KOPT-K1 (cell line): ENCODE results near the gene SMIM21.

Experiments
- H3K27ac ChIP-seq: fragments of 200-600 bp; sonication (generic); 2 replicates; pipeline ENCODE4 v1.5.1; 2016; ENCODE audit warnings: antibody characterized with exemption, mild to moderate bottlenecking, low read depth, low read length; ENCODE audit not compliant: poor library complexity, severe bottlenecking
- H3K36me3 ChIP-seq: fragments of 200-600 bp; sonication (generic); 2 replicates; pipeline ENCODE4 v1.5.1; 2017; ENCODE audit warnings: antibody characterized with exemption, mild to moderate bottlenecking, low read length, moderate library complexity; ENCODE audit not compliant: insufficient read depth
- H3K9me3 ChIP-seq: fragments of 200-600 bp; sonication (generic); 2 replicates; pipeline ENCODE4 v1.5.1; 2017; ENCODE audit warnings: antibody characterized with exemption, low read length, mild to moderate bottlenecking; ENCODE audit not compliant: insufficient read depth, poor library complexity, severe bottlenecking

The SMIM21 gene

DNA sequence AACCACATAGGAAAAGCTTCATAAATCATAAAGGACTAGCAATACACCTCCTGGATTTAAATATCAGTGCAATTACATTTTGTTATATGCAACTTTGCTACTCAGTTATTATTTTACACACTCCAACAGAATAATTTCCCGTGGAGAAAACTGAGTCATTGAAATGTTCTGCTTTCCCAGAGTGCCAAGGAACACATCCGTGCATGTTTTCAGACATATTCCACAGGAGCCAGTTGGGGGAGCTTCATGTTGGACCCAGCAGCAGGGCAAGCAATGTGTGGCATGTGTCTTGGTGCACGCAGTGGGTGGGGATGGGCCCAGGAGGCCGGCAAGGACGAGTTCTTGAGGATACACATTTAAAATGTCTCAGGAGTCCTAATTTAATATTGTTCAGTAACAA is 14.4 kb upstream of the SMIM21 start:
- Histone ChIP-seq H3K9me3 (no peaks in the 10 kb centered on the region), H3K36me3 (no peaks in the 10 kb centered on the region), H3K27ac (no peak overlapping the region)

GRCh38 chr18:75439348-75439747 is 11.8 kb upstream of the SMIM21 start:
- Histone ChIP-seq H3K27ac (no peak overlapping the region), H3K9me3 (no peaks in the 10 kb centered on the region), H3K36me3 (no peaks in the 10 kb centered on the region)

- Histone ChIP-seq H3K9me3 (no peaks in the 10 kb centered on the region), H3K36me3 (no peaks in the 10 kb centered on the region), H3K27ac (no peak overlapping the region)
These were observed 11.4 kb upstream of the SMIM21 start for GRCh38 chr18:75438891-75439290.

GRCh38 chr18:75437979-75438378 is 10.5 kb upstream of the SMIM21 start:
- H3K36me3 ChIP-seq = no peaks in the 10 kb centered on the region
- no peaks in the 10 kb centered on the region for H3K9me3 ChIP-seq
- no peak overlapping the region for H3K27ac ChIP-seq

DNA sequence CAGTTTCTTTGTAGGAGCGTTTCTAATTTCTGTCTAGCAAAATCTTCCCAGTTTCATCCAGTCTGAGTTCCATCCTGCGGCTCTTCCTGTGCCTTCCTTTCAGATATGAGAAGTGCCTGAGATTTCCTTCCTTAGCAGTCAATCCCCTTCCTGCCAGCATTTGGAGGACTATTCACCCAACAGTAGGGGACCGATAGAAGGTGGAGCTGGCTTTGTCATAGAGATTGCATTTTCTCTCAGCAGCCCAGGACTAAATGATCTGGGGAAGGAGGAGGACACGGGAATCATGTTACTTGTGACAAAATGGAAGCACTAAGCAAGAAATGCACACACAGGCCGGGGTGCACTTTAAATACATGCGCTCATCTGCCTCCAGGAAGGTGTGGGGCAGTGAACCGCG is 5.6 kb upstream of the SMIM21 start:
- Histone ChIP-seq H3K36me3 (no peaks in the 10 kb centered on the region), H3K27ac (no peak overlapping the region), H3K9me3 (peaks cover 5% of the 10 kb centered on the region)

DNA sequence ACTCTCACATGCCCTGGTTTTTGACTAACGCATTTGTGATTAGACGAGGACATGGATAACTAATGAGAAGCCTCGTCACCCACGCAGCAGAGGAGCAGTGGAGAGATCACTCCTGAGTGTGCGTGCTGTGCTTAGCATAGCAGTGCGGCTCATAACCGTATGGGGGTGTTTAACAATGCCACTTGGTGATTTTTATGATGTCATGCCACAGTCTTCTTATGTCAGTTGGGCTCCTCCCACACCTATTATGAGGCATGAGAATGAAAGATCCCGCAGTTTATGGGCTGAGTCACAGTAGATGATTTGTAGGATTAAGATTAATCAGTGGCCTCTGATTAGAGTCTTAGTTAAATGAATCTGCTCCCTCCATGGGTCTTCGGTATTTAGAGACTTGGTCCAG is 2.5 kb upstream of the SMIM21 start:
- Histone ChIP-seq H3K27ac (no peak overlapping the region), H3K9me3 (peaks cover 5% of the 10 kb centered on the region), H3K36me3 (no peaks in the 10 kb centered on the region)

- peaks cover 5% of the 10 kb centered on the region for H3K9me3 ChIP-seq
- no peaks in the 10 kb centered on the region for H3K36me3 ChIP-seq
- no peak overlapping the region for H3K27ac ChIP-seq
These were observed 987 bp upstream of the SMIM21 start for GRCh38 chr18:75428490-75428889.

- Histone ChIP-seq H3K9me3 (peaks cover 12% of the 10 kb centered on the region), H3K36me3 (no peaks in the 10 kb centered on the region), H3K27ac (no peak overlapping the region)
These were observed 5.1 kb downstream of the SMIM21 start for GRCh38 chr18:75422341-75422910.

DNA sequence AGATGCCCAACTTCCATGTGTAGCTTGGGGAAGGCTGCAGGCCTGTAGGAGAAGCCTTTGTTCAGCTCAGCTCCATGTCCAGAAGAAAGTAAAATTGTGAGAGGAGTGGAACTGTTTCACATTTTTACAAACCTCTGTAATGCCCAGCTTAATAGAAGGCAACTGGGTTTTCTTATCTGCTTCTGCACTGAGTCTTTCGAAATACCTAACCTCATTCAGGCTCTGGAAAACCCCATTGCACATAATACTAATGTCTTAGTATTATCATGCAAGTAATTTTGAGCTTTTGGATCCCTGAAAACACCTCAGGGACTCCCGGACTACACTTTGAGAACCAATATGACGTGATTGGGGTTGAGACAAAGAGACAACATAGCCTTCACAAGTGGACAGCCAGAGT is 5.8 kb downstream of the SMIM21 start:
- H3K27ac ChIP-seq = no peak overlapping the region
- no peaks in the 10 kb centered on the region for H3K36me3 ChIP-seq
- H3K9me3 ChIP-seq = peaks cover 12% of the 10 kb centered on the region

DNA sequence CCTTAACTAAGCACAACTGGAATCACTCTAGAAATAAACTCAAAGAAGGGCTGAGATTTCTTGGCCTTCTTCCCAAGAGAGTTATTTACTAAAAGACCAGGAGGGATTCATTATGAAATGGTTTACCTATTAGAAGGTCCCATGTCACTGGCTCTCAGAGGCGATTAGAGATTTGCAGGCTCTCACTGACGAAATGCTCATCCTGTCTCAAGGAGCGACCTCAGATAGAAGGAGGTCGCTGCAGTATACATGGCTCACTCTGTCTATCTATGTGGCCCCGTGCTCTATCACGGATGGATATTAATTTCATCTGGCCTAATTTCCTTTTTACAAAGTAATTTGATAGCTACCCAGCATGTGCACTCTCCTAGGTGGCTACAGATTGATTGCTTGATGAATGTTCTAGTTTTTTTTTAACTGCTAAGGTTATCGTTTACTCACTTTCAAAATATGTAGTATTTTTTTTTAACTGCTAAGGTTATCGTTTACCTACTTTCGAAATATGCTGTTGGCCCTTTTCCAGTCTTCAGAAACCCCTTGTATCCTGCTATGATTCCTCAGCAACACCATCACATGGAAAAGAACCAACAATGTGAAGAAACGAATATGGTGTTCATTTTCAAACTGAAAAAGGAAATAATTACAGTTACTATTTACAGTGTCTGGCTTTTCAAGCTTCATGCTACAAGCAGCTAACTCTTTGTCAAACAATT is 9.1 kb downstream of the SMIM21 start:
- no peaks in the 10 kb centered on the region for H3K36me3 ChIP-seq
- no peak overlapping the region for H3K27ac ChIP-seq
- peaks cover 12% of the 10 kb centered on the region for H3K9me3 ChIP-seq

DNA sequence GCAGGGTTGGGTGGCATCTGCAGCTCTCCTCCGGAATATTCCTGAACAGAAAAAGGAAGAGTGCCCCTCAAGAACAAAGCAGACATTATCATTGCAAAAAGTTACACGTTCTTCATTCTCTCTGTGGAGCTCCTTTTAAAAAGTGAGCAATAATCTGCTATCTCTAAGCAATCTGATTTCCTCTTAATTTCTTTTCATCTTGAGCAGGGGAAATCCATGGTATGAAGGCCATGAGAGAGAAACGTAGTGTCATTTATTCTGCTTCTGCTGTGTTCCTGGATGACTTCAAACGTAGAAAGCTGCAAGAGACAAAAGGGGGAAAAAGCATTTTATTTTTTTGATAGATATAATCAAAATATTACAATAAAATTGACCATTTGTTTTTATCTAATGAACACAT is 16.9 kb downstream of the SMIM21 start:
- Histone ChIP-seq H3K27ac (no peak overlapping the region), H3K9me3 (no peaks in the 10 kb centered on the region), H3K36me3 (no peaks in the 10 kb centered on the region)

GRCh38 chr18:75409806-75410205 is 17.7 kb downstream of the SMIM21 start:
- Histone ChIP-seq H3K36me3 (no peaks in the 10 kb centered on the region), H3K27ac (no peak overlapping the region), H3K9me3 (no peaks in the 10 kb centered on the region)

GRCh38 chr18:75408554-75409506 is 18.7 kb downstream of the SMIM21 start:
- Histone ChIP-seq H3K27ac (no peak overlapping the region), H3K36me3 (no peaks in the 10 kb centered on the region), H3K9me3 (no peaks in the 10 kb centered on the region)

DNA sequence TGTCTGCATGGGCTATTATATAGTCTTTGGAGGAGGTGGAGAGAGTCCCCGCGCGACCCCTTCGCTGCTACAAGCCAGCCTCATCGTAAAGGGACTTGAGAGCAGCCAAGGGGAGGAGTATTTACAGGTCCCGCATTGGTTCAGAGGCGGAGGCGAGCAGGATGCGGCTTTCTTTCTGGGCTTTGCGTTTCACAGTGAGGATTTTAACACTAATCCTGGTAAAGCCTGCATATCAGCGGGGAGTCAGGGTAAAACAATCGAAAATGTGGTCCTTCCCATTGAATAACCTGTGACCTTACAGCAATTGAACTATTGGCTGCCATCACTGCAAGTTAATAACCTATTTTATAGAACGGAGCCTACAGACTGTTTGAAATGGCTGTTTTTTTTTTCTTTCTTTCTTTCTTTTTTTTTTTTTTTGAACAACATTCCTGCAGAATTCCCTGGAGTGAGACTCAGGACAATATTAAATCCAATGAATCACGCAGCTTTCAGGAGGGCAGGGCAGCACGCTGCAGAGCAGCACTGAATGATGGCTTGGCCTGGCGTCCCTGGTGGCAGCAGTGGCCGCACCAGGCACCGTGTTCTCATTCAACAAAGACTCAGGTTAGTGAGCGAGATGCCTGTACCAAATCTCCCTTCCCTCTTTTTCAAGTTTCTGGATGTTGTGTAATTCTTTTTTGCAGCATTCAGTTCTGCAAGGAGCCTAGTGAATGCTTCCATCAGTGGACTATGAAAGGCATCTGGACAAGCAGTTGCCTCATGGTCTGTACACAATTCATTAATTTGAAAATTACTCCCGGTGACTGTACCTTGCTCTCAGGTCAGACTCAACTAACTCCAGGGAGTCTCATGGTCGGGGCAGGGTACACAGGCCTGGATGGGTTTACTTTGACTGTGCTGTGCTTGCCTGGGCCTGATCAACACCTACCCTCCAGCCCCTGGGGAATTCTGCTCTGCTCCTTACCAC is 19.8 kb downstream of the SMIM21 start:
- no peaks in the 10 kb centered on the region for H3K36me3 ChIP-seq
- no peak overlapping the region for H3K27ac ChIP-seq
- H3K9me3 ChIP-seq = no peaks in the 10 kb centered on the region
